K562 (cell line): ENCODE data around the gene CDKL5. TPM values are rescaled to one million over a fixed set of nuclear protein-coding genes. Genes with fewer than 3 reads are reported as not detected.

Experiments used
- CAMTA2 ChIP-seq: fragments of 250-450 bp; sonication (Bioruptor Pico); conservative IDR thresholded peaks from 2 replicates; pipeline ENCODE4 v1.5.1; 2022
- GABPA ChIP-seq: fragments of 200-800 bp; sonication (Bioruptor generic); conservative IDR thresholded peaks from 2 replicates; pipeline ENCODE4 v1.6.1; 2016; ENCODE audit warnings: low read depth, missing genetic modification characterization, missing compliant biosample characterization
- ILF3 ChIP-seq: fragments of 450-650 bp; IDR thresholded peaks from 2 replicates; pipeline ENCODE4 v1.6.1; 2018; ENCODE audit warnings: antibody characterized with exemption, mild to moderate bottlenecking, moderate library complexity, borderline replicate concordance
- MEF2A ChIP-seq: IDR thresholded peaks from 2 replicates; pipeline ENCODE4 v1.6.1; 2011; ENCODE audit warnings: low read depth, mild to moderate bottlenecking, low read length, moderate library complexity; ENCODE audit not compliant: control insufficient read depth
- NCOA2 ChIP-seq, 2 experiments: fragments of 450-650 bp; IDR thresholded peaks; 2 replicates each; pipeline ENCODE4 v1.6.1; 2018; ENCODE audit warnings: mild to moderate bottlenecking in 2 of 2, moderate library complexity in 1 of 2; ENCODE audit not compliant: partially characterized antibody in 2 of 2
- RBM25 ChIP-seq: fragments of 200-400 bp; formaldehyde crosslinking; IDR thresholded peaks from 2 replicates; pipeline ENCODE4 v1.6.1; 2018; ENCODE audit warnings: low read length, low read depth, moderate library complexity; ENCODE audit not compliant: severe bottlenecking
- RERE ChIP-seq: sonication (generic); formaldehyde crosslinking; IDR thresholded peaks from 2 replicates; pipeline ENCODE4 v1.8.0; 2023; ENCODE audit warnings: missing genetic modification reagents, mild to moderate bottlenecking, borderline replicate concordance
- SREBF1 ChIP-seq: fragments of 150-350 bp; IDR thresholded peaks from 2 replicates; pipeline ENCODE4 v1.6.1; 2014; ENCODE audit warnings: antibody characterized with exemption, low read depth, low read length, borderline replicate concordance
- TCF15 ChIP-seq: fragments of 250-450 bp; sonication (Bioruptor Pico); IDR thresholded peaks from 2 replicates; pipeline ENCODE4 v1.8.0; 2022; ENCODE audit warnings: moderate library complexity, mild to moderate bottlenecking, inconsistent platforms
- TCF7 ChIP-seq: sonication (generic); IDR thresholded peaks from 2 replicates; pipeline ENCODE4 v1.6.1; 2016; ENCODE audit warnings: antibody characterized with exemption, borderline replicate concordance
- U2AF1 ChIP-seq: fragments of 200-400 bp; formaldehyde crosslinking; optimal IDR thresholded peaks from 2 replicates; pipeline ENCODE3; 2017; ENCODE audit warnings: mild to moderate bottlenecking, low read depth, low read length, moderate library complexity
- ZBTB12 ChIP-seq: fragments of 250-450 bp; sonication (Bioruptor Pico); IDR thresholded peaks from 2 replicates; pipeline ENCODE4 v1.4.0; 2020
- ZNF23 ChIP-seq: fragments of 250-450 bp; sonication (Bioruptor Pico); IDR thresholded peaks from 2 replicates; pipeline ENCODE4 v1.4.0; 2020; ENCODE audit warnings: mild to moderate bottlenecking
- ZNF280A ChIP-seq: fragments of 450-650 bp; IDR thresholded peaks from 2 replicates; pipeline ENCODE4 v1.6.1; 2018; ENCODE audit warnings: mild to moderate bottlenecking, low read depth; ENCODE audit not compliant: partially characterized antibody
- ZNF436 ChIP-seq: fragments of 250-450, 450-650 bp; sonication (Bioruptor Pico); formaldehyde crosslinking; IDR thresholded peaks from 2 replicates; pipeline ENCODE4 v1.7.0; 2020; ENCODE audit warnings: mild to moderate bottlenecking
- ZNF695 ChIP-seq: fragments of 450-650 bp; formaldehyde crosslinking; IDR thresholded peaks from 2 replicates; pipeline ENCODE4 v1.4.0; 2020; ENCODE audit warnings: mild to moderate bottlenecking, moderate library complexity
- ZNF717 ChIP-seq: fragments of 250-450 bp; sonication (Bioruptor Pico); IDR thresholded peaks from 2 replicates; pipeline ENCODE4 v1.5.0; 2021
- polyA plus RNA-seq, 8 experiments: library from polyadenylated mRNA; depleted of rRNA in 4 of 8; stranded (reverse) in 5 of 8; unstranded in 3 of 8; fragments of >200 nt; fragmentation: Nextera tagmentation in 2 of 8; fragmentation: Illumina TruSeq in 1 of 8; extraction: Ambion mirVana in 2 of 8; extraction: Trizol in 1 of 8; gene quantifications; 2 replicates each; pipeline versions ENCODE4 v1.2.1 to v1.2.3, GENCODE V29; 2011 to 2014; ENCODE audit warnings: inconsistent platforms in 1 of 8, missing spikeins in 1 of 8
- total RNA-seq, 7 experiments: library from RNA; depleted of rRNA in 6 of 7; stranded (reverse); fragments of >200 nt in 6 of 7; fragmentation: Illumina TruSeq in 2 of 7; extraction: Trizol in 2 of 7; gene quantifications; 2 replicates each; pipeline versions ENCODE4 v1.2.1 to v1.2.3, GENCODE V29; 2011 to 2021; ENCODE audit warnings: low replicate concordance in 1 of 7

Gene CDKL5
- total and polyA plus RNA-seq, 9 of the 15 experiments (the other 6 are each of a cell fraction or from before 2014, with no cell fraction given), result under 0.01 to 0.21 (median 0.04) TPM

- no peak for TF ChIP-seq RERE
- peak; percentile 40 for TF ChIP-seq U2AF1
- no peak for TF ChIP-seq ZNF436 (CRISPR knock-in tag)
- TF ChIP-seq ZBTB12, result no peak
- TF ChIP-seq ZNF23 (CRISPR knock-in tag), result no peak
- TF ChIP-seq CAMTA2 (CRISPR knock-in tag), result no peak
- no peak for TF ChIP-seq TCF7
- TF ChIP-seq ZNF695 (CRISPR knock-in tag), result no peak
- peak; percentile 98 for TF ChIP-seq RBM25
- peak; percentile 86 for TF ChIP-seq GABPA (tag)
- TF ChIP-seq SREBF1, result no peak
- peak in 1 of 2 experiments; percentile 53 for TF ChIP-seq NCOA2 (IDR thresholded peaks at IDR 0.05; ENCODE audit: partially characterized antibody in 2 of 2)
- TF ChIP-seq ZNF717, result no peak
- TF ChIP-seq ILF3, result no peak
- no peak for TF ChIP-seq TCF15 (CRISPR knock-in tag)
- no peak for TF ChIP-seq ZNF280A
- no peak for TF ChIP-seq MEF2A
These were observed 249.7 kb downstream of the CDKL5 start (continued) for GRCh38 chrX:18674788-18675735.
